Measurements from ENCODE around the gene RCOR2. TPM values are rescaled to one million over a fixed set of nuclear protein-coding genes. Genes with fewer than 3 reads are reported as not detected.
"Not testable (repeated sequence)": the region's sequence is repeated elsewhere in the genome, so short reads cannot be mapped to it uniquely, and the experiment has no call there.

RCOR2 gene
- 2.0 TPM for total RNA-seq

- peak; percentile 77 for DNase-seq (ENCODE audit: low spot score)
Observed at GRCh38 chr11:63916837-63917691, at the start of gene RCOR2. TSS of gene RCOR2 (minus strand) at chr11:63917164. CDS start at chr11:63916456, 708 bp downstream.

GRCh38 chr11:63966444-63966843 is 49.5 kb upstream of the RCOR2 start:
- DNase-seq (ENCODE audit: low spot score), result no peak

- DNase-seq (ENCODE audit: low spot score), result not testable (repeated sequence)
Observed at GRCh38 chr11:63963895-63964294, 46.9 kb upstream of the RCOR2 start.

- DNase-seq (ENCODE audit: low spot score), result peak; percentile 70
Observed at GRCh38 chr11:63961608-63962412, 44.8 kb upstream of the RCOR2 start.

GRCh38 chr11:63958008-63958407 is 41.0 kb upstream of the RCOR2 start:
- no peak for DNase-seq (ENCODE audit: low spot score)

GRCh38 chr11:63952570-63952969 is 35.6 kb upstream of the RCOR2 start:
- DNase-seq (ENCODE audit: low spot score), result no peak

- no peak for DNase-seq (ENCODE audit: low spot score)
Observed at GRCh38 chr11:63951779-63952536, 35.0 kb upstream of the RCOR2 start.

GRCh38 chr11:63945477-63946163 is 28.7 kb upstream of the RCOR2 start:
- DNase-seq (ENCODE audit: low spot score), result peak; percentile 82

GRCh38 chr11:63944987-63945386 is 28.0 kb upstream of the RCOR2 start:
- DNase-seq (ENCODE audit: low spot score), result no peak

GRCh38 chr11:63942803-63943202 is 25.8 kb upstream of the RCOR2 start:
- DNase-seq (ENCODE audit: low spot score), result no peak

- no peak for DNase-seq (ENCODE audit: low spot score)
Observed at GRCh38 chr11:63941901-63942300, 24.9 kb upstream of the RCOR2 start.

GRCh38 chr11:63940786-63941185 is 23.8 kb upstream of the RCOR2 start:
- no peak for DNase-seq (ENCODE audit: low spot score)

- DNase-seq (ENCODE audit: low spot score), result no peak
Observed at GRCh38 chr11:63939397-63939891, 22.5 kb upstream of the RCOR2 start.

- peak; percentile 92 for DNase-seq (ENCODE audit: low spot score)
Observed at GRCh38 chr11:63938479-63939396, 21.8 kb upstream of the RCOR2 start, which contains the start of gene NAA40. TSS of gene NAA40 (plus strand) at chr11:63939002. CDS start at chr11:63939097, 95 bp downstream.

GRCh38 chr11:63937713-63938478 is 20.9 kb upstream of the RCOR2 start:
- DNase-seq (ENCODE audit: low spot score), result no peak

- DNase-seq (ENCODE audit: low spot score), result no peak
Observed at GRCh38 chr11:63933459-63933858, 16.5 kb upstream of the RCOR2 start.

GRCh38 chr11:63931876-63932275 is 14.9 kb upstream of the RCOR2 start:
- no peak for DNase-seq (ENCODE audit: low spot score)

GRCh38 chr11:63931045-63931444 is 14.1 kb upstream of the RCOR2 start:
- DNase-seq (ENCODE audit: low spot score), result no peak

- DNase-seq (ENCODE audit: low spot score), result no peak
Observed at GRCh38 chr11:63929616-63930015, 12.7 kb upstream of the RCOR2 start.
